Measurements from ENCODE around the gene EPS8L2. TPM values are rescaled to one million over a fixed set of nuclear protein-coding genes. Genes with fewer than 3 reads are reported as not detected.

EPS8L2 gene
- 2.7 and 3.9 TPM in 2 replicates for total RNA-seq

GRCh38 chr11:705646-706438 is at the start of gene EPS8L2:
Gene EPS8L2, plus strand, starts transcription at chr11:706231. Its CDS starts 3,177 bp downstream, at chr11:709408.

DNA sequence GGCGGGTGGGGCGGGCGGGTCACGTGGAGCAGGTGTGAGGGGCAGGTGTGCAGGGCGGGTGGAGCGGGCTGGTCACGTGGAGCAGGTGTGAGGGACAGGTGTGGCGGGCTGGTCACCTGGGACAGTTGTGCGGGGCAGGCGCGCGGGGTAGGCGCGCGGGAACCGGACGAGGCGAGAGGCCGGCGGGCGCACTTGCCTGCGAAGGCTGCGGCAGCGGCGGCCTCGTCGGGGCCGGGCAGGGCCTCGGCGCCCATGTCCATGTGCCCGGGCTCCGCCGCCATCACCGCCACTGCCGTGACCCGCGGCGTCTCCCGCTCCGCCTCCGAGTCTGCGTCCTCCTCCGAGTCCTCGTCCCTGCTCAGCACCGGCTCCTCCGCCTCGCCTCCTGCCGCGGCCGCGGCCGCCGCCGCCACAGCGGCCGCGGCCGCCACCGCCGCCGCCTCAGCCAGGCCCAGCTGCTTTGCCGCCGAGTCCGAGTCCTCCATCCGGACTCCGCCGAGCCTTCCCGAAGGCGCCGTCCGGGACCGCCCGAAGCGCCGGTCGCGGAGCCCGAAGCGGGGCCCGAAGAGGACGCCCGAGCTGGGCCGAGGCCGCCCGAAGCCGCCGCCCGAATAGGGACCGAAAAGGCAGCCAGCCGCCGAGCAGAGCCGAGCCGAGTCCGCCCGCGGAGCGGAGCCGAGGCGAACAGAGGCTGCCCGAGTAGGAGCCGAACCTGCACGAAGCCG is 11.3 kb upstream of the EPS8L2 start, which contains the start of gene DEAF1:
DEAF1 (minus strand) TSS at position 660 of the 725 bp plus-strand sequence; CDS start at position 485, 175 bp downstream.

DNA sequence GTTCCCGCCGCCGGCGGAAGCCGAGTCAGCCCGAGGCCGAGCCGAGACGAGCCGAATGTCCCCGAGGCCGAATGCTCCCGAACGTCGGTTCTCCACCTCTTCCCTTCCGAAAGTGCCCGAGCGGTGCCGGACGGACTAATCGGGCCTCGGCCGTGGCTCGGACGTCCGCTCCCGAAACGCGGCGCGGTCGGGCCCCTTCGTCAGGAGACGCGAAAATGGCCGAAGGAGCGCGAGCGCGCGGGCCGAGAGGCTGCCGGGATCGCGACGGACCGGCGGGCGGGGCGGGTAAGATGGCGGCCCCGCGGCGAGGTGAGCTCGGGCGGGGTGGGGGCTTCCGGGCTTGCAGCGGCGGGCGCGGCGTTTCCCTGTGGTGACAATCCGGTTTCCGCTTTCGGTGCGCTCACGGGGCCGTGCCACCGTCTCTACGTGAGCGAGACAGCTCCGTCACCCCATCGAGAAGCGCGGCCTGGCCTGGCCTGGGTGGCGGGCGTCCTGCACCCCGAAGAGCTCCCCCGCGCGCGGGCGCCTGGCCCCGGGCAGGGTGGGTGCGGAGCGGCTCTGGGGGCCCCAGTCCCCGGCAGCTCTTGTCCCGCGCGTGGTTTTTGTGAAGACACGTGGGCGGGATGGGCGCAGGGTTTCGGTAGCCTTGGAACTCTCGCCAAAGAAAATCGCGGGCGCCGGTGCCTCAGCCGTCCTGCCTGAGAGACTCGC is 10.3 kb upstream of the EPS8L2 start, which contains the start of gene TMEM80:
TMEM80 (plus strand) TSS at position 279 of the 711 bp plus-strand sequence; CDS start at position 291, 12 bp downstream.

GRCh38 chr11:747158-748006 is 41.4 kb downstream of the EPS8L2 start, which contains the start of gene TALDO1:
Gene TALDO1, plus strand, starts transcription at chr11:747464. Its CDS starts 18 bp downstream, at chr11:747482.

Other genes with a start within 250 kb of the EPS8L2 start
- gene RNH1, start 199.0 kb upstream of the EPS8L2 start, total RNA-seq: 203 and 307 TPM in 2 replicates
- gene HRAS, start 170.7 kb upstream of the EPS8L2 start, total RNA-seq: 77.6 and 97.3 TPM in 2 replicates
- 0.27 and 0.47 TPM in 2 replicates for gene LRRC56, start 168.7 kb upstream of the EPS8L2 start, total RNA-seq
- gene LMNTD2, start 145.5 kb upstream of the EPS8L2 start, total RNA-seq: 0.36 and 1.1 TPM in 2 replicates
- gene RASSF7, start 145.3 kb upstream of the EPS8L2 start, total RNA-seq: 10.4 and 14.9 TPM in 2 replicates
- gene PHRF1, start 129.8 kb upstream of the EPS8L2 start, total RNA-seq: 25.6 and 33.3 TPM in 2 replicates
- 10.4 and 11.3 TPM in 2 replicates for gene IRF7, start 90.3 kb upstream of the EPS8L2 start, total RNA-seq
- not detected in 2 replicates for gene CDHR5, start 81.3 kb upstream of the EPS8L2 start, total RNA-seq
- gene SCT, start 79.0 kb upstream of the EPS8L2 start, total RNA-seq: not detected in 2 replicates
- gene DRD4, start 69.0 kb upstream of the EPS8L2 start, total RNA-seq: not detected in 2 replicates
- gene DEAF1, start 11.0 kb upstream of the EPS8L2 start, total RNA-seq: 39.4 and 44.8 TPM in 2 replicates
- gene TMEM80, start 10.4 kb upstream of the EPS8L2 start, total RNA-seq: 5.5 and 6.2 TPM in 2 replicates
- gene TALDO1, start 41.2 kb downstream of the EPS8L2 start, total RNA-seq: 207 and 250 TPM in 2 replicates
- gene GATD1, start 71.3 kb downstream of the EPS8L2 start, total RNA-seq: 22.7 and 25.9 TPM in 2 replicates
- under 0.01 and 0.18 TPM in 2 replicates for gene CEND1, start 83.9 kb downstream of the EPS8L2 start, total RNA-seq
- 6.8 and 7.6 TPM in 2 replicates for gene SLC25A22, start 92.0 kb downstream of the EPS8L2 start, total RNA-seq
- 7.0 and 9.0 TPM in 2 replicates for gene PIDD1, start 99.0 kb downstream of the EPS8L2 start, total RNA-seq
- gene RPLP2, start 103.7 kb downstream of the EPS8L2 start, total RNA-seq: 353 and 358 TPM in 2 replicates
- 15.0 and 23.4 TPM in 2 replicates for gene PNPLA2, start 112.7 kb downstream of the EPS8L2 start, total RNA-seq
- 2.7 and 4.8 TPM in 2 replicates for gene CRACR2B, start 121.7 kb downstream of the EPS8L2 start, total RNA-seq
- 545 and 757 TPM in 2 replicates for gene CD151, start 126.7 kb downstream of the EPS8L2 start, total RNA-seq
- gene POLR2L, start 136.3 kb downstream of the EPS8L2 start, total RNA-seq: 159 and 286 TPM in 2 replicates
- gene TSPAN4, start 136.6 kb downstream of the EPS8L2 start, total RNA-seq: 63.9 and 81.4 TPM in 2 replicates
- 34.7 and 45.0 TPM in 2 replicates for gene CHID1, start 204.6 kb downstream of the EPS8L2 start, total RNA-seq
- gene AP2A2, start 219.6 kb downstream of the EPS8L2 start, total RNA-seq: 37.9 and 49.3 TPM in 2 replicates

Data from endothelial cell of coronary artery (primary cell).